ENCODE measurements around the gene GPC1. TPM values are rescaled to one million over a fixed set of nuclear protein-coding genes. Genes with fewer than 3 reads are reported as not detected.

Gene GPC1
- total and polyA plus RNA-seq, 2 experiments from 2014 or later = 9.0 to 46.2 TPM

- Mint-ChIP-seq H3K27ac (no peak overlapping the region), H3K36me3 (ENCODE audit: low read depth) (no peaks in the 10 kb centered on the region), H3K27me3 (ENCODE audit: insufficient read depth, low read depth, poor library complexity) (peaks cover 26% of the 10 kb centered on the region), H3K9me3 (no peaks in the 10 kb centered on the region; the same call in 2 of the 3 replicates), H3K4me3 (peak overlapping the region; percentile 68), H3K4me1 (peaks cover 6% of the 10 kb centered on the region; the same call in 2 of the 3 replicates)
- peaks cover 8% of the 10 kb centered on the region; the same call in 1 of the 2 replicates for H3K4me1 ChIP-seq (ENCODE audit: insufficient read depth)
- ATAC-seq (no peak), DNase-seq (ENCODE audit: low spot score) (peak; percentile 70)
- no peak overlapping the region for H3K27ac ChIP-seq (ENCODE audit: low read depth)
- H3K9me2 ChIP-seq (ENCODE audit: insufficient read depth) = no peaks in the 10 kb centered on the region
- H3K36me3 ChIP-seq (ENCODE audit: insufficient read depth) = no peaks in the 10 kb centered on the region
- TF ChIP-seq POLR2AphosphoS5 (IDR thresholded peaks at IDR 0.05; ENCODE audit: low read depth) = no peak
- no peak for TF ChIP-seq NANOG (IDR thresholded peaks at IDR 0.05; ENCODE audit: borderline replicate concordance)
- no peak for TF ChIP-seq ZNF114 (CRISPR knock-in tag; IDR thresholded peaks at IDR 0.05)
- TF ChIP-seq STAT1 (IDR thresholded peaks at IDR 0.05; ENCODE audit: unreplicated experiment) = no peak
- no peak for TF ChIP-seq EZH2 (IDR thresholded peaks at IDR 0.05; ENCODE audit: low read depth, unreplicated experiment)
- TF ChIP-seq CREB1 (CRISPR knock-in tag; IDR thresholded peaks at IDR 0.05; ENCODE audit: low read depth) = peak; percentile 43; the same call in 1 of the 2 replicates
- peaks cover 7% of the 10 kb centered on the region for H4K20me1 ChIP-seq (replicated peaks; ENCODE audit: insufficient read depth)
- H2AFZ ChIP-seq = no peak overlapping the region
- H3K4me3 ChIP-seq = peak overlapping the region; percentile 64
- H3K79me2 ChIP-seq (replicated peaks; ENCODE audit: insufficient read depth) = peaks cover 11% of the 10 kb centered on the region; the same call in 1 of the 2 replicates
- peaks cover 19% of the 10 kb centered on the region for H3K27me3 ChIP-seq (ENCODE audit: insufficient read depth)
- peak overlapping the region; percentile 81 for H3K4me2 ChIP-seq
- H3F3A ChIP-seq (replicated peaks; ENCODE audit: low read depth) = 0 out of 2 replicates have a peak, but pooled peaks cover 2% of the 10 kb centered on the region
Observed at GRCh38 chr2:240436683-240437550, 1.5 kb downstream of the GPC1 start.

GRCh38 chr2:240437551-240437860 is 2.0 kb downstream of the GPC1 start:
- Mint-ChIP-seq H3K4me3 (peak overlapping the region; percentile 68), H3K9me3 (no peaks in the 10 kb centered on the region; the same call in 2 of the 3 replicates), H3K36me3 (ENCODE audit: low read depth) (no peaks in the 10 kb centered on the region), H3K27me3 (ENCODE audit: insufficient read depth, low read depth, poor library complexity) (peaks cover 26% of the 10 kb centered on the region), H3K4me1 (peaks cover 6% of the 10 kb centered on the region; the same call in 2 of the 3 replicates), H3K27ac (no peak overlapping the region)
- Histone ChIP-seq H3K4me1 (ENCODE audit: insufficient read depth) (peaks cover 8% of the 10 kb centered on the region; the same call in 1 of the 2 replicates), H3K27ac (ENCODE audit: low read depth) (no peak overlapping the region), H3K4me2 (no peak overlapping the region), H3K27me3 (ENCODE audit: insufficient read depth) (peaks cover 19% of the 10 kb centered on the region), H3K4me3 (no peak overlapping the region), H4K20me1 (replicated peaks; ENCODE audit: insufficient read depth) (peaks cover 7% of the 10 kb centered on the region), H2AFZ (no peak overlapping the region), H3K36me3 (ENCODE audit: insufficient read depth) (no peaks in the 10 kb centered on the region), H3K9me2 (ENCODE audit: insufficient read depth) (no peaks in the 10 kb centered on the region), H3K79me2 (replicated peaks; ENCODE audit: insufficient read depth) (peaks cover 11% of the 10 kb centered on the region; the same call in 1 of the 2 replicates), H3F3A (replicated peaks; ENCODE audit: low read depth) (0 out of 2 replicates have a peak, but pooled peaks cover 2% of the 10 kb centered on the region)
- DNase-seq (ENCODE audit: low spot score) = no peak
- ATAC-seq = no peak
- TF ChIP-seq POLR2AphosphoS5 (IDR thresholded peaks at IDR 0.05; ENCODE audit: low read depth) (no peak), EZH2phosphoT487 (IDR thresholded peaks at IDR 0.05; ENCODE audit: unreplicated experiment) (no peak), EZH2 (IDR thresholded peaks at IDR 0.05; ENCODE audit: low read depth, unreplicated experiment) (no peak), ZNF462 (CRISPR knock-in tag; IDR thresholded peaks at IDR 0.05) (no peak), ZNF114 (CRISPR knock-in tag; IDR thresholded peaks at IDR 0.05) (no peak), CTCF (conservative IDR thresholded peaks at IDR 0.05; ENCODE audit: low read depth in 2 of 2) (no peak), STAT1 (IDR thresholded peaks at IDR 0.05; ENCODE audit: unreplicated experiment) (no peak), ZNF331 (CRISPR knock-in tag; IDR thresholded peaks at IDR 0.05; ENCODE audit: low read depth) (no peak)
